Measurements from ENCODE around the gene CFAP69. TPM values are rescaled to one million over a fixed set of nuclear protein-coding genes. Genes with fewer than 3 reads are reported as not detected.

CFAP69 gene
- total RNA-seq, 2 donors from 2014 or later = 3.5 to 5.9 TPM

Other genes with a start within 250 kb of the CFAP69 start
- gene STEAP1, start 90.7 kb upstream of the CFAP69 start, total RNA-seq = 10 to 100 TPM; 16.8 to 29.1 TPM
- 10 to 100 TPM; 16.2 to 25.2 TPM for gene STEAP2, start 33.4 kb upstream of the CFAP69 start, total RNA-seq
- not detected for gene FAM237B, start 76.1 kb downstream of the CFAP69 start, total RNA-seq
- 10 to 100 TPM; 16.2 to 21.2 TPM for gene GTPBP10, start 101.5 kb downstream of the CFAP69 start, total RNA-seq
- 10 to 100 TPM; 68.2 to 71.1 TPM for gene CLDN12, start 158.3 kb downstream of the CFAP69 start, total RNA-seq
- gene PTTG1IP2, start 224.5 kb downstream of the CFAP69 start, total RNA-seq = not detected